Ovary (tissue), 3 donors: Measurements from ENCODE around the gene PBX4.

Experiments used
- CTCF ChIP-seq, 3 donors: fragments of 450-650 bp in 2 of 3; fragments of 200-600 bp in 1 of 3; IDR thresholded peaks; one replicate each; pipeline versions ENCODE4 v1.5.1 to v1.8.0; 2016 to 2022; ENCODE audit warnings: antibody characterized with exemption in 3 of 3, mild to moderate bottlenecking in 1 of 3
- POLR2A ChIP-seq: fragments of 450-650 bp; IDR thresholded peaks from one replicate; pipeline ENCODE4 v1.6.1; 2017; ENCODE audit warnings: antibody characterized with exemption, mild to moderate bottlenecking, moderate library complexity
- donor health status: DM: no; HTN: no; CAD: no.

GRCh38 chr19:19539698-19540063 is 78.8 kb downstream of the PBX4 start:
- TF ChIP-seq CTCF (IDR thresholded peaks at IDR 0.05), result no peak
- no peak for TF ChIP-seq POLR2A
